OCI-LY7 (cell line): ENCODE measurements around the gene MRS2. TPM values are rescaled to one million over a fixed set of nuclear protein-coding genes. Genes with fewer than 3 reads are reported as not detected.

Experiments
- BruUV-seq: library from RNA; stranded (reverse); fragments of 400-500 nt; replicated peaks from 2 replicates; lab custom pipeline; 2021; lab: Mats Ljungman, UMichigan
- CTCF ChIA-PET: fragments of 300-600 bp; sonication (Branson Sonifier 250); formaldehyde crosslinking; loops from one replicate; lab custom pipeline; 2022; ENCODE audit warnings: antibody characterized with exemption; ENCODE audit not compliant: unreplicated experiment; lab: Charles Lee
- POLR2A ChIA-PET: fragments of 300-600 bp; sonication (Branson Sonifier 250); formaldehyde crosslinking; loops from one replicate; lab custom pipeline; 2022; ENCODE audit warnings: antibody characterized with exemption; lab: Charles Lee
- DNase-seq: peaks from one replicate; pipeline ENCODE4 v3.0.0-alpha.2; 2015; ENCODE audit warnings: low spot score
- H2AFZ ChIP-seq: fragments of 200-600 bp; sonication (generic), shearing (Covaris generic); 2 replicates; pipeline ENCODE4 v1.6.1; 2014; ENCODE audit warnings: mild to moderate bottlenecking, antibody characterized with exemption, low read length, moderate library complexity
- H3K27ac ChIP-seq: fragments of 200-600 bp; sonication (generic); 2 replicates; pipeline ENCODE4 v1.5.1; 2014; ENCODE audit warnings: mixed run types, low read depth, mild to moderate bottlenecking, moderate library complexity, low read length, inconsistent platforms; ENCODE audit not compliant: poor library complexity, severe bottlenecking
- H3K36me3 ChIP-seq: fragments of 200-600 bp; sonication (generic); 2 replicates; pipeline ENCODE4 v1.6.1; 2014; ENCODE audit warnings: mild to moderate bottlenecking, antibody characterized with exemption, low read length, moderate library complexity, mixed read lengths; ENCODE audit not compliant: insufficient read depth
- H3K4me1 ChIP-seq: fragments of 200-600 bp; sonication (generic); 2 replicates; pipeline ENCODE4 v1.5.1; 2014; ENCODE audit warnings: mild to moderate bottlenecking, low read length; ENCODE audit not compliant: insufficient read depth, poor library complexity, severe bottlenecking
- H3K4me2 ChIP-seq: fragments of 200-600 bp; sonication (generic); 2 replicates; pipeline ENCODE4 v1.6.1; 2014; ENCODE audit warnings: mild to moderate bottlenecking, low read length
- H3K4me3 ChIP-seq: fragments of 200-600 bp; sonication (generic); 2 replicates; pipeline ENCODE4 v1.5.1; 2014; ENCODE audit warnings: mild to moderate bottlenecking, low read depth, low read length; ENCODE audit not compliant: poor library complexity, severe bottlenecking
- H3K79me2 ChIP-seq: fragments of 200-600 bp; sonication (generic); 2 replicates; pipeline ENCODE4 v1.6.1; 2016; ENCODE audit warnings: low read depth, mild to moderate bottlenecking, low read length, moderate library complexity, mixed read lengths; ENCODE audit not compliant: insufficient read depth
- H3K9me2 ChIP-seq: fragments of 200-600 bp; sonication (generic); 2 replicates; pipeline ENCODE4 v1.6.1; 2016; ENCODE audit warnings: mild to moderate bottlenecking, low read length, mixed read lengths; ENCODE audit not compliant: insufficient read depth
- H3K9me3 ChIP-seq: fragments of 200-600 bp; sonication (generic); 2 replicates; pipeline ENCODE4 v1.6.1; 2014; ENCODE audit warnings: mild to moderate bottlenecking, mixed run types, low read length, mixed read lengths
- H4K20me1 ChIP-seq: fragments of 200-600 bp; sonication (generic); 2 replicates; pipeline ENCODE4 v1.6.1; 2014; ENCODE audit warnings: mild to moderate bottlenecking, antibody characterized with exemption, low read length, moderate library complexity, mixed read lengths; ENCODE audit not compliant: insufficient read depth
- EZH2phosphoT487 ChIP-seq: fragments of 200-600 bp; sonication (generic); IDR thresholded peaks from 2 replicates; pipeline ENCODE4 v1.6.1; 2018; ENCODE audit warnings: low read depth, borderline replicate concordance, mild to moderate bottlenecking, mixed run types, antibody characterized with exemption, low read length, moderate library complexity, mixed read lengths
- intact Hi-C: fragments of 100-400 bp; cut with micrococcal nuclease; formaldehyde crosslinking; loops from one replicate; pipeline ENCODE4 v1.10.0; 2022; ENCODE audit not compliant: unreplicated experiment
- total RNA-seq, 2 experiments: library from RNA; depleted of rRNA in 1 of 2; stranded (reverse); fragments of >200 nt in 1 of 2; shearing (Covaris generic) in 1 of 2; gene quantifications; 2 replicates each; pipeline ENCODE4 v1.2.3, GENCODE V29; 2014 to 2022
- TF ChIP-seq, protein P1 (sequence below): fragments of 200-600 bp; sonication (generic); conservative IDR thresholded peaks from 2 replicates; pipeline ENCODE4 v1.5.1; 2014; ENCODE audit warnings: mild to moderate bottlenecking, antibody characterized with exemption, low read length, moderate library complexity, mixed read lengths

MRS2 gene
- total RNA-seq, 2 experiments from 2014 or later: 0.97 TPM; not detected in 1

GRCh38 chr6:24428615-24429014 lies 25.9 kb downstream of the MRS2 start:
- no peak overlapping the region for H2AFZ ChIP-seq
- H3K27ac ChIP-seq: no peak overlapping the region
- no peak overlapping the region for H3K4me2 ChIP-seq
- ChIA-PET CTCF (no interaction called here), POLR2A (no interaction called here)
- intact Hi-C loops: no loop called here
- BruUV-seq: no TSS peak
- no peaks in the 10 kb centered on the region for H3K9me2 ChIP-seq
- H3K36me3 ChIP-seq: peaks cover 87% of the 10 kb centered on the region
- H3K79me2 ChIP-seq: no peaks in the 10 kb centered on the region
- DNase-seq: no peak
- H3K9me3 ChIP-seq: peaks cover 9% of the 10 kb centered on the region; the same call in 1 of the 2 replicates
- no peak overlapping the region for H3K4me3 ChIP-seq
- no peak for TF ChIP-seq EZH2phosphoT487
- TF ChIP-seq, protein P1, sequence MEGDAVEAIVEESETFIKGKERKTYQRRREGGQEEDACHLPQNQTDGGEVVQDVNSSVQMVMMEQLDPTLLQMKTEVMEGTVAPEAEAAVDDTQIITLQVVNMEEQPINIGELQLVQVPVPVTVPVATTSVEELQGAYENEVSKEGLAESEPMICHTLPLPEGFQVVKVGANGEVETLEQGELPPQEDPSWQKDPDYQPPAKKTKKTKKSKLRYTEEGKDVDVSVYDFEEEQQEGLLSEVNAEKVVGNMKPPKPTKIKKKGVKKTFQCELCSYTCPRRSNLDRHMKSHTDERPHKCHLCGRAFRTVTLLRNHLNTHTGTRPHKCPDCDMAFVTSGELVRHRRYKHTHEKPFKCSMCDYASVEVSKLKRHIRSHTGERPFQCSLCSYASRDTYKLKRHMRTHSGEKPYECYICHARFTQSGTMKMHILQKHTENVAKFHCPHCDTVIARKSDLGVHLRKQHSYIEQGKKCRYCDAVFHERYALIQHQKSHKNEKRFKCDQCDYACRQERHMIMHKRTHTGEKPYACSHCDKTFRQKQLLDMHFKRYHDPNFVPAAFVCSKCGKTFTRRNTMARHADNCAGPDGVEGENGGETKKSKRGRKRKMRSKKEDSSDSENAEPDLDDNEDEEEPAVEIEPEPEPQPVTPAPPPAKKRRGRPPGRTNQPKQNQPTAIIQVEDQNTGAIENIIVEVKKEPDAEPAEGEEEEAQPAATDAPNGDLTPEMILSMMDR: no peak
- no peaks in the 10 kb centered on the region for H4K20me1 ChIP-seq
- H3K4me1 ChIP-seq: no peaks in the 10 kb centered on the region

GRCh38 chr6:24429146-24429545 lies 26.4 kb downstream of the MRS2 start:
- Histone ChIP-seq H3K4me1 (no peaks in the 10 kb centered on the region), H3K27ac (no peak overlapping the region), H3K9me3 (peaks cover 9% of the 10 kb centered on the region; the same call in 1 of the 2 replicates), H2AFZ (no peak overlapping the region), H3K36me3 (peaks cover 88% of the 10 kb centered on the region), H3K4me2 (no peak overlapping the region), H3K9me2 (no peaks in the 10 kb centered on the region), H3K79me2 (no peaks in the 10 kb centered on the region), H3K4me3 (no peak overlapping the region), H4K20me1 (no peaks in the 10 kb centered on the region)
- TF ChIP-seq, protein P1: no peak
- TF ChIP-seq EZH2phosphoT487: no peak
- intact Hi-C loops: no loop called here
- no peak for DNase-seq
- ChIA-PET CTCF (no interaction called here), POLR2A (no interaction called here)
- no TSS peak for BruUV-seq

- ChIA-PET POLR2A (no interaction called here), CTCF (no interaction called here)
- no TSS peak for BruUV-seq
- Histone ChIP-seq H3K9me3 (peaks cover 9% of the 10 kb centered on the region; the same call in 1 of the 2 replicates), H3K4me3 (no peak overlapping the region), H3K4me2 (no peak overlapping the region), H3K4me1 (no peaks in the 10 kb centered on the region), H3K27ac (no peak overlapping the region), H2AFZ (no peak overlapping the region), H3K79me2 (no peaks in the 10 kb centered on the region), H4K20me1 (no peaks in the 10 kb centered on the region), H3K9me2 (no peaks in the 10 kb centered on the region), H3K36me3 (peaks cover 78% of the 10 kb centered on the region)
- no peak for DNase-seq
- TF ChIP-seq EZH2phosphoT487: no peak
- TF ChIP-seq, protein P1: no peak
- intact Hi-C loops: loop anchor here (2.0 to 5.0 kb wide), 3 partner anchors 92 to 262 kb away; no protein-coding TSS in a partner anchor
Measured at GRCh38 chr6:24430086-24430485, 27.4 kb downstream of the MRS2 start.
